HUES48 (cell line): ENCODE data around the gene CAPS.

Source experiments
- H3K27ac ChIP-seq: one replicate; pipeline ENCODE4 v1.7.0; 2013; ENCODE audit warnings: low read depth, low read length, inconsistent platforms
- H3K27me3 ChIP-seq: 2 replicates; pipeline ENCODE4 v1.6.1; 2013; ENCODE audit warnings: mild to moderate bottlenecking, low read length; ENCODE audit not compliant: control insufficient read depth, insufficient read depth
- H3K36me3 ChIP-seq: 2 replicates; pipeline ENCODE4 v1.6.1; 2013; ENCODE audit warnings: low read length; ENCODE audit not compliant: control insufficient read depth, insufficient read depth
- H3K4me1 ChIP-seq: 2 replicates; pipeline ENCODE4 v1.6.1; 2013; ENCODE audit warnings: mild to moderate bottlenecking, low read length; ENCODE audit not compliant: control insufficient read depth, insufficient read depth
- H3K4me3 ChIP-seq: 2 replicates; pipeline ENCODE4 v1.5.1; 2013; ENCODE audit warnings: mild to moderate bottlenecking, low read depth, low read length
- H3K9ac ChIP-seq: 2 replicates; pipeline ENCODE4 v1.6.1; 2013; ENCODE audit warnings: mild to moderate bottlenecking, low read depth, low read length, moderate library complexity
- H3K9me3 ChIP-seq: 2 replicates; pipeline ENCODE4 v1.6.1; 2013; ENCODE audit warnings: low read length; ENCODE audit not compliant: control insufficient read depth, insufficient read depth

Gene CAPS

GRCh38 chr19:5952193-5953029, 38.4 kb downstream of the CAPS start:
- H3K9ac ChIP-seq = no peak overlapping the region
- H3K36me3 ChIP-seq = peaks cover 6% of the 10 kb centered on the region; the same call in 1 of the 2 replicates
- H3K4me3 ChIP-seq = peak overlapping the region; percentile 1; the same call in 1 of the 2 replicates
- H3K9me3 ChIP-seq = no peaks in the 10 kb centered on the region
- peaks cover 87% of the 10 kb centered on the region for H3K4me1 ChIP-seq
- peak overlapping the region; percentile 67 for H3K27ac ChIP-seq
- no peaks in the 10 kb centered on the region for H3K27me3 ChIP-seq

GRCh38 chr19:5953030-5953589, 39.1 kb downstream of the CAPS start:
- H3K4me1 ChIP-seq = peaks cover 88% of the 10 kb centered on the region
- H3K9me3 ChIP-seq = no peaks in the 10 kb centered on the region
- peaks cover 6% of the 10 kb centered on the region; the same call in 1 of the 2 replicates for H3K36me3 ChIP-seq
- H3K4me3 ChIP-seq = 0 out of 2 replicates have a peak overlapping the region, but pooled peaks have one; percentile 1
- no peak overlapping the region for H3K9ac ChIP-seq
- H3K27me3 ChIP-seq = no peaks in the 10 kb centered on the region
- peak overlapping the region; percentile 67 for H3K27ac ChIP-seq

DNA sequence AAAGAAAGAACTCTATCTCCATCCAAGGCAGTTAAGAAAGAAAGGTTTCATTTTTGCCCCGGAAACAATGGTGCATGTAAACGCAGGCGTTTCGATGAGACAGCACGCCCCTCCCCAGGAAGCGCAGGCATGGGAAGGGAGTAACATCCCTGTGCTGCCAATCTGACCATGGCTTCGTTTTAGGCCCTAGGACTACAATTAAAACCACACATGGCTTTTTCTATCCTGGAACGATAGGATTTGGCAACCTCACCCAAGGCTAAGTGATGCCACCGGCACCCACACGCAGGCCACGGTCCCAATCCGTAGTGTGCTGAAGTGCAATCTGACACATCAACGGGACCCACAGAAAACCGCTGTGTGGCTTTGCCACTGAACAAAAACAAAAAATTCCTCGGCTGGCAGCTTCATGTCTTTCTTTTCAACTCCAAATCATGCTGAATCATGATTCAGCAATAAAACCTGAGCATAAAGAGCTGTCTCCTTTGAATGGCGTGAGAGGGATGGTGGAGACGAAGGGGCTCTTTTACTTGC, 39.7 kb downstream of the CAPS start:
- Histone ChIP-seq H3K4me1 (peaks cover 90% of the 10 kb centered on the region), H3K27ac (peak overlapping the region; percentile 67), H3K9ac (no peak overlapping the region)

GRCh38 chr19:5954293-5954692, 40.2 kb downstream of the CAPS start:
- Histone ChIP-seq H3K27ac (peak overlapping the region; percentile 67), H3K4me3 (no peak overlapping the region), H3K27me3 (no peaks in the 10 kb centered on the region), H3K4me1 (peaks cover 90% of the 10 kb centered on the region), H3K9ac (no peak overlapping the region), H3K36me3 (peaks cover 6% of the 10 kb centered on the region; the same call in 1 of the 2 replicates), H3K9me3 (no peaks in the 10 kb centered on the region)

More for the DNA sequence above, 39.7 kb downstream of the CAPS start:
- Histone ChIP-seq H3K4me3 (no peak overlapping the region), H3K27me3 (no peaks in the 10 kb centered on the region), H3K36me3 (peaks cover 6% of the 10 kb centered on the region; the same call in 1 of the 2 replicates), H3K9me3 (no peaks in the 10 kb centered on the region)

GRCh38 chr19:5955636-5955935, 41.5 kb downstream of the CAPS start:
- no peak overlapping the region for H3K9ac ChIP-seq
- no peak overlapping the region for H3K27ac ChIP-seq
- H3K9me3 ChIP-seq = no peaks in the 10 kb centered on the region
- no peak overlapping the region for H3K4me3 ChIP-seq
- H3K27me3 ChIP-seq = no peaks in the 10 kb centered on the region
- no peaks in the 10 kb centered on the region for H3K36me3 ChIP-seq
- peaks cover 79% of the 10 kb centered on the region for H3K4me1 ChIP-seq

GRCh38 chr19:5956323-5956722, 42.3 kb downstream of the CAPS start:
- Histone ChIP-seq H3K9ac (no peak overlapping the region), H3K4me3 (no peak overlapping the region), H3K9me3 (no peaks in the 10 kb centered on the region), H3K36me3 (no peaks in the 10 kb centered on the region), H3K27ac (no peak overlapping the region), H3K27me3 (no peaks in the 10 kb centered on the region), H3K4me1 (peaks cover 72% of the 10 kb centered on the region)

GRCh38 chr19:5956728-5957127, 42.7 kb downstream of the CAPS start:
- H3K36me3 ChIP-seq = no peaks in the 10 kb centered on the region
- no peak overlapping the region for H3K9ac ChIP-seq
- no peak overlapping the region for H3K27ac ChIP-seq
- peaks cover 69% of the 10 kb centered on the region for H3K4me1 ChIP-seq
- H3K4me3 ChIP-seq = no peak overlapping the region
- no peaks in the 10 kb centered on the region for H3K9me3 ChIP-seq
- no peaks in the 10 kb centered on the region for H3K27me3 ChIP-seq

DNA sequence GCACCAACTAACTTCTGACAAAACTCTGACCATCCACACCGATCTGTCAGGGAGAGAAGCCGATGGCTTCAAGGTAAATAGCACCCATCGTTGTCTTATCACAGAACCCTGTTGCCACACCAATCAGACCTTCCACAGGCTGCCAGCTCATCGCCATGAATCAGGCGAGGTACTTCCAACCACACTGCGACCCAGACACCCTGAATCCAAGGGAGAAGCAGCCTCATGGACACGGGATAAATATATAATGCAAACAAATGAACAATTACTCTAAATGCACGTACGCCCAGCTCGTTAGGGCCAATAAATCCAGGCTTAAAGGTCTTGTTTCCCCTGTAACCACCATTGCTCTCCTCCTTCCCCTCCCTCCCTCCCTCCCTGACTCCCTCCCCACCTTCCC, 43.1 kb downstream of the CAPS start:
- H3K9me3 ChIP-seq = no peaks in the 10 kb centered on the region
- H3K9ac ChIP-seq = no peak overlapping the region
- no peaks in the 10 kb centered on the region for H3K27me3 ChIP-seq
- no peak overlapping the region for H3K4me3 ChIP-seq
- H3K27ac ChIP-seq = no peak overlapping the region
- H3K36me3 ChIP-seq = no peaks in the 10 kb centered on the region
- H3K4me1 ChIP-seq = peaks cover 69% of the 10 kb centered on the region

DNA sequence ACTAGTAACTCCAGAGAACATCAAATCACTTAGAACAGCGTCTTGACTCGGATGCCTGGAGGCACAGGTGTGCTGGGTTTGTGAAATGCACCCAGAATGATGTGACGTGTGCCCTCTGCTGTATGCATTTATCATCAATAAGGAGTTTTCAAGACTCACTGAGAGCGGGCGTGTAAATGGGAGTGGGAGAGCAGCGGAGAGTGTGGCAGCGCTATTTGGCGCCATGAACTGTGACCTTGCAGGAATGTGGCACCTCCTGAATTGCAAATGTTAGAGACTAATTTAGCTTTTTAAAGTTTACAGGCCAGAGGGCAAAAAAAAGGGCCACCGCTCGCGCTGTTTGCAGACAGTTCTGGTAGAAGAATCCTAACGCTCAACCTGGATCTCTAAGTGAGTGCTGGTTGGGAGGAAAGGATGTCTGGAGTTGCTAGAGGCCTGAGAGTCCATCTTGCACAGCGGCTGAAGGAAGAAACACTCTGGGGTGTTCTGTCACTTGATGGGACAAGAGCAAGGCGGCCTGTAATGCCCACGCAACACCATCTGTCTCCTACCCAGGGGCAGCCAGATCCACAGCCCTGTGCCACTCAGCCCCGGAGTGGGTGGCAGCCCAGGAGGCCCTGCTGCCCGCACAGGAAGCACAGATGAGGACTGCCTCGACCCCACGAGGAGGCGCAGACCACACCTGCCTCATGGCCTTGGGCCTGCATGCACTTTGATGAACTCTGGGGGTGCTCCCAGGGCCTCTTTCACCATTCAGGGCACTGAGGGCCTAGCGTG, 44.2 kb downstream of the CAPS start:
- Histone ChIP-seq H3K36me3 (no peaks in the 10 kb centered on the region), H3K9me3 (no peaks in the 10 kb centered on the region), H3K27ac (peak overlapping the region; percentile 51), H3K27me3 (no peaks in the 10 kb centered on the region), H3K4me3 (no peak overlapping the region), H3K4me1 (peaks cover 67% of the 10 kb centered on the region), H3K9ac (no peak overlapping the region)

DNA sequence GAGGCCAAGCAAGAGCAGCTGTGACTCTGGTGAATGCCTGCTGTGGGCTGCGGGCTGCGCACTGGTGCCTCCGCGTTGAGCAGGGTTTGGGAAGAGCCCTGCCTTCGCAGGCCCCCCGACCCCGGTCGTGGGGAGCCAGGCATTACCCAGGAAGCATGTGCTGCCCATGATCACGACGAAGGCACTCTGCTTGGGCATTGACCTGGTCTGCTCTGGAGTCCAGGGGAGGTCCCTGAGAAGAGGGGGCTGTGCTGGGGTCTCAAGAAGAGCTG, 44.7 kb downstream of the CAPS start:
- Histone ChIP-seq H3K36me3 (no peaks in the 10 kb centered on the region), H3K9me3 (no peaks in the 10 kb centered on the region), H3K27ac (no peak overlapping the region), H3K4me1 (peaks cover 62% of the 10 kb centered on the region), H3K9ac (no peak overlapping the region), H3K27me3 (no peaks in the 10 kb centered on the region), H3K4me3 (no peak overlapping the region)
